ENCODE data around the gene PLA2G4D. TPM values are rescaled to one million over a fixed set of nuclear protein-coding genes. Genes with fewer than 3 reads are reported as not detected.

The PLA2G4D gene
- total RNA-seq, 1 donor from 2014 or later = not detected

Other genes starting within 250 kb of the PLA2G4D start
- 0.78 and 1.1 TPM in 2 replicates for gene SPTBN5, start 200.5 kb downstream of the PLA2G4D start, total RNA-seq
- 38.4 and 42.6 TPM in 2 replicates for gene EHD4, start 122.0 kb downstream of the PLA2G4D start, total RNA-seq
- not detected in 2 replicates for gene PLA2G4E, start 73.5 kb downstream of the PLA2G4D start, total RNA-seq
- not detected in 2 replicates for gene PLA2G4F, start 62.1 kb upstream of the PLA2G4D start, total RNA-seq
- gene VPS39, start 113.7 kb upstream of the PLA2G4D start, total RNA-seq = 86.1 and 102 TPM in 2 replicates
- 59.9 and 72.2 TPM in 2 replicates for gene GANC, start 178.6 kb upstream of the PLA2G4D start, total RNA-seq
- 45.4 and 52.6 TPM in 2 replicates for gene TMEM87A, start 178.9 kb upstream of the PLA2G4D start, total RNA-seq

Data from activated B cell treated with CpG ODN at 0.5 μM for 24 hours (primary cell).